Measurements from ENCODE around the gene CPSF3. TPM values are rescaled to one million over a fixed set of nuclear protein-coding genes. Genes with fewer than 3 reads are reported as not detected.

The CPSF3 gene
- total and polyA plus RNA-seq, 11 donors, result 12.0 to 27.5 (median 18.3) TPM

DNA sequence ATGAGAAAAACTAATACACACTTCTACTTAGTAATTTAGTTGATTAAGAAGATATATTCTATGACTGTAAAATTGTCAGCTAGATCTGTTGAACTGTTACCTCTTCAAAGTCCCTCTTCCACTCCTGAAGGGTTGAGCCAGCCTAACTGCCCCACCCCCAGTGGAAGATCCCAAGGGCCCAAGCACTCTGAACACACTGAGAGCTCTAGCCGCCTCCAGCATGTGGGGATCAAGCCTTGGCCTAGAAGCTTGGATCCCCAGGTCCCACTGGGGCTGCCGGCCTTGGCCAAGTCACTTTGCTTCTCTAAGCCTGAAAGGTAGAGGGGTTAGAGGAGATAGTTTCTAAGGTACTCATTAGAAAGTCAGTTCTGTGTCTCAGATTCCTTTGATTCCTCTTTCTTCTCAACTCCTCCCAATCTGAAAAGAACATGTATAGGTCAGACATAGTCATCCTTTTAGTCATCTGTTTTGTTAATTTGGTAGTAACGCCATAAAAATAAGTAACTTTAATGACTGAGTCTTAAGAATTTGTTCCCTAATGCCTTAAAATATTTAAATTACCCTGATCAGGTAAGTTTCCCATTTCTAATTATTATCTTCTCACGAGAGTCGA is 5.6 kb downstream of the CPSF3 start:
- H3K36me3 ChIP-seq, result peaks cover 0 to 56% (median 54%) of the 10 kb centered on the region in 9 donors
- H3K4me1 ChIP-seq, result peaks cover 0 to 17% (median 9%) of the 10 kb centered on the region in 12 donors
- no peak for TF ChIP-seq POLR2A (IDR thresholded peaks at IDR 0.05)
- no peak for TF ChIP-seq CTCF (IDR thresholded peaks at IDR 0.05)
- intact Hi-C loops (cut with DNase I), result loop anchor here in 3 of 10 donors (5.0 to 10.0 kb wide), 2 partner anchors 284 to 287 kb away; no protein-coding TSS in a partner anchor
- H3K9me3 ChIP-seq, result no peaks in the 10 kb centered on the region
- WGBS, 4 donors, result 74 to 94% (median 80%) methylated on average over 5 of the region's 5 CpGs
- no peak overlapping the region for H3K4me3 ChIP-seq
- H3K27me3 ChIP-seq, result no peaks in the 10 kb centered on the region
- DNase-seq (no peak), ATAC-seq (no peak)
- H3K27ac ChIP-seq, result no peak overlapping the region

DNA sequence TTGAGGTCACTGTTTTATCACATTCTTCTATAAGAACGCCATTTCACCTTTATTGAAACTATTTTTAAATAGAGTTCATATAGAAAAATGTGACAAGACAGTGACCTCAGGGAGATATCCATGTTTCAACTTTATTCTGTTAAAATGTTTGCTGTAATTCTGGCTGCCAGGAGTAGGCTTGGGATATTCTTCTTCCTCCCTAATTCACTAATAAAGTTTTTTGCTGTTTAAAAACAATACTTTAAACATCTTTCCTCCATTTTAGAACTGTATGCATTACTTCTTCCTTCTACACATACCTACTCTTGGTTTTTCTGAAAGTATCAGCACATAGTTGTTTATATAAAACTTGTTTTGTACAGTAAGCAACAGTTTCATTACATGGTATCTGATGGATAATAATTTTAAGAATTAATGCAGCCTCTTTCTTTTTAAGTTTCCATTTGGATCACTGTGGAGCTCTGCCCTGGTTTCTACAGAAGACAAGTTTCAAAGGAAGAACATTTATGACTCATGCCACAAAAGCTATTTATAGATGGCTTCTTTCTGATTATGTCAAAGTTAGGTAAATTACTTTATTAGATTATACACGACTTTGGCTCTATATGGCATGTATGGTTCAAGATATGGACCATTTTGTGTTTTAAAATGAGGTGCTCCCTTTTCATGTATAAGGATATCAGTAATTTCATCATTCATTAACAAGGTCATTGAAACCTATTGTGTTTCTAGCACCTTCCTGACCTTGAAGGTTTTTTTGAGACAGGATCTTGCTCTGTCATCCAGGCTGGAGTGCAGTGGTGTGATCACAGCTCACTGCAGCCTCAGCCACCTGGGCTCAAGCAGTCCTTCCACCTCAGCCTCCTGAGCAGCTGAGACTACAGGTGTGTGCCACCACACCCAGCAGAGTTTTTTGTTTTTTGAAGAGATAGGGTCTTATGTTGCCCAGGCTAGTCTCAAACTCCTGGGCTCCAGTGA is 7.2 kb downstream of the CPSF3 start:
- intact Hi-C loops (cut with DNase I), result no loop called here
- 56 to 66% (median 62%) methylated on average over 2 of the region's 2 CpGs for WGBS, 4 donors
- Histone ChIP-seq H3K27ac (peak overlapping the region in 1 of 12 donors; percentile 2), H3K4me3 (no peak overlapping the region), H3K27me3 (no peaks in the 10 kb centered on the region), H3K4me1 (peaks cover 0 to 7% (median 0%) of the 10 kb centered on the region in 12 donors), H3K9me3 (no peaks in the 10 kb centered on the region), H3K36me3 (peaks cover 0 to 71% (median 67%) of the 10 kb centered on the region in 9 donors)
- ATAC-seq (peak in 1 of 4 donors; percentile 31), DNase-seq (no peak)
- TF ChIP-seq POLR2A (IDR thresholded peaks at IDR 0.05) (no peak), CTCF (IDR thresholded peaks at IDR 0.05) (no peak)

DNA sequence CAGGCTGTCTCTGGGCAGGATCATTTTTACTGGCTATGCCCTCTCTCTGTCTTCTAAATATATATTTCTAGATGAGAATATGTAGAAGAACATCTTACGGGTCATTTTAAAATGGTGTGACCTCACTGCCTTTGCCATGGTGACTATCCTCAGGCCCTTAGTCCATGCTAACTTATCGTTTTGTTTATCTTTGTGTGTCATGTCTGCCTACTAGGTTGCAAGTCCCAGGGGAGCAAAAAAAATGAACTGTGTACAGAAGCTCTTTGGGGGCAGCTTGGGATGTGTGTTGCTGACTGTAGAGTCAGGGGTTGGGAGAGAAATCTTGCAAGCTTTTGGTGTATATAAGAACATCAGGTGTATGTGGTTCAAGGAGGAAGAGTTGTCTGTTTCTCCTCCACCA is 11.0 kb downstream of the CPSF3 start:
- H3K4me3 ChIP-seq, result no peak overlapping the region
- WGBS, 4 donors, result 66 to 86% (median 79%) methylated on average over 2 of the region's 2 CpGs
- H3K9me3 ChIP-seq, result no peaks in the 10 kb centered on the region
- no peak overlapping the region for H3K27ac ChIP-seq
- ATAC-seq (no peak), DNase-seq (no peak)
- TF ChIP-seq POLR2A (IDR thresholded peaks at IDR 0.05) (no peak), CTCF (IDR thresholded peaks at IDR 0.05) (no peak)
- peaks cover 0 to 100% (median 95%) of the 10 kb centered on the region in 9 donors for H3K36me3 ChIP-seq
- H3K27me3 ChIP-seq, result no peaks in the 10 kb centered on the region
- intact Hi-C loops (cut with DNase I), result no loop called here
- peaks cover 0 to 7% (median 0%) of the 10 kb centered on the region in 12 donors for H3K4me1 ChIP-seq

- Histone ChIP-seq H3K36me3 (peaks cover 0 to 100% (median 95%) of the 10 kb centered on the region in 9 donors), H3K27me3 (no peaks in the 10 kb centered on the region), H3K27ac (no peak overlapping the region), H3K4me3 (no peak overlapping the region), H3K9me3 (no peaks in the 10 kb centered on the region), H3K4me1 (no peaks in the 10 kb centered on the region)
- intact Hi-C loops (cut with DNase I), result no loop called here
- DNase-seq, result no peak
- 94 to 100% (median 99%) methylated on average over 1 of the region's 1 CpG for WGBS, 4 donors
- ATAC-seq, result no peak
- TF ChIP-seq CTCF (IDR thresholded peaks at IDR 0.05), result no peak
- no peak for TF ChIP-seq POLR2A (IDR thresholded peaks at IDR 0.05)
These were observed 16.1 kb downstream of the CPSF3 start for GRCh38 chr2:9439536-9439935.
